SKM-1 treated with dmso at 0.1 percent for 144 hours (cell line): ENCODE measurements around the gene PPP5C.
"Not testable (repeated sequence)": the region's sequence is repeated elsewhere in the genome, so short reads cannot be mapped to it uniquely, and the experiment has no call there.

ENCODE experiments used
- DNase-seq: peaks from one replicate; lab custom pipeline; 2025; ENCODE audit not compliant: unreplicated experiment; lab: John Stamatoyannopoulos, UW

Gene PPP5C

GRCh38 chr19:46364359-46364758 is 17.5 kb downstream of the PPP5C start:
- DNase-seq = no peak

GRCh38 chr19:46365561-46365960 is 18.7 kb downstream of the PPP5C start:
- DNase-seq = no peak

- DNase-seq = no peak
These were observed 19.9 kb downstream of the PPP5C start for GRCh38 chr19:46366620-46367292.

- DNase-seq = no peak
These were observed 20.5 kb downstream of the PPP5C start for GRCh38 chr19:46367426-46367825.

- no peak for DNase-seq
These were observed 21.2 kb downstream of the PPP5C start for GRCh38 chr19:46368116-46368515.

GRCh38 chr19:46369817-46370216 is 22.9 kb downstream of the PPP5C start:
- DNase-seq = no peak

- no peak for DNase-seq
These were observed 24.5 kb downstream of the PPP5C start for GRCh38 chr19:46371371-46371901.

- DNase-seq = no peak
These were observed 26.1 kb downstream of the PPP5C start for GRCh38 chr19:46372901-46373490.

- no peak for DNase-seq
These were observed 26.8 kb downstream of the PPP5C start for GRCh38 chr19:46373491-46374359.

- DNase-seq = no peak
These were observed 27.9 kb downstream of the PPP5C start for GRCh38 chr19:46374536-46375475.

- DNase-seq = not testable (repeated sequence)
These were observed 28.7 kb downstream of the PPP5C start for GRCh38 chr19:46375476-46376067.

- no peak for DNase-seq
These were observed 29.6 kb downstream of the PPP5C start for GRCh38 chr19:46376241-46377153.

- DNase-seq = no peak
These were observed 31.4 kb downstream of the PPP5C start for GRCh38 chr19:46378268-46378667.

GRCh38 chr19:46380690-46381089 is 33.8 kb downstream of the PPP5C start:
- DNase-seq = no peak

GRCh38 chr19:46381346-46381745 is 34.5 kb downstream of the PPP5C start:
- no peak for DNase-seq

GRCh38 chr19:46381756-46382345 is 35.0 kb downstream of the PPP5C start:
- no peak for DNase-seq

- no peak for DNase-seq
These were observed 36.4 kb downstream of the PPP5C start for GRCh38 chr19:46383171-46383815.

- DNase-seq = no peak
These were observed 37.0 kb downstream of the PPP5C start for GRCh38 chr19:46383846-46384245.
